Nephron progenitor cell (in vitro differentiated cells): Measurements from ENCODE around the gene TPSB2.

Experiments used
- DNase-seq: peaks from one replicate; pipeline ENCODE4 v3.0.0; 2021
- H3K27ac Mint-ChIP-seq: 2 replicates; pipeline ENCODE4 v1.8.0; 2021; ENCODE audit warnings: mild to moderate bottlenecking, moderate library complexity, mixed read lengths
- H3K27me3 Mint-ChIP-seq: 2 replicates; pipeline ENCODE4 v1.8.0; 2021; ENCODE audit warnings: mild to moderate bottlenecking, low read depth, mixed read lengths; ENCODE audit not compliant: poor library complexity
- H3K36me3 Mint-ChIP-seq: 2 replicates; pipeline ENCODE4 v1.8.0; 2021; ENCODE audit warnings: low read depth, mixed read lengths
- H3K4me1 Mint-ChIP-seq: 2 replicates; pipeline ENCODE4 v1.8.0; 2021; ENCODE audit warnings: mixed read lengths
- H3K4me3 Mint-ChIP-seq: 2 replicates; pipeline ENCODE4 v1.8.0; 2021; ENCODE audit warnings: mild to moderate bottlenecking, moderate library complexity, mixed read lengths
- H3K9me3 Mint-ChIP-seq: 2 replicates; pipeline ENCODE4 v1.8.0; 2021; ENCODE audit warnings: mild to moderate bottlenecking, moderate library complexity, mixed read lengths
- TF ChIP-seq, protein P1 (sequence below): fragments of 200-600 bp; sonication (generic); IDR thresholded peaks from 2 replicates; pipeline ENCODE4 v1.5.0; 2021; ENCODE audit warnings: antibody characterized with exemption

TPSB2 gene

DNA sequence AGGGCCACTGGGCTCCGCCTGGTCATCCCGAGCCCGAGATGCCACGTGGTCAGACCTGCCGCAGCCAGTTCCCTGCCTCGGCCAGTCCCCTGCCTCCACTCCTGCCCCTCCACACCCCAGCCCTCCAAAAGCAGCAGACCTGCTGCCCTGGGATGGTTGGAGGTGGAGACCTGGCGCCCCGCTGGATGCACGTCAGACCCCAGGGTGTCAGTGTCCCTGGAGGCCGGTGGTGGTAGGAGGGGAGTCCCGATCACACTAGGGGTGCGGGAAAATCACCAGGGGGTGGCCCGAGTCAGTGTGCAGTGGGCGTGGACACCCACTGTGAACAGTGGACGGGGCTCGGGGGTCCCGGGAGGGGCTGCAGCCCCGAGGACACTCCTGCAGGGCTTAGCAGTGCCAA, 31.8 kb downstream of the TPSB2 start:
- Mint-ChIP-seq H3K27me3 (no peaks in the 10 kb centered on the region), H3K4me3 (no peak overlapping the region), H3K36me3 (peaks cover 15% of the 10 kb centered on the region), H3K27ac (no peak overlapping the region), H3K4me1 (peaks cover 25% of the 10 kb centered on the region), H3K9me3 (no peaks in the 10 kb centered on the region)
- no peak for DNase-seq
- TF ChIP-seq, protein P1, sequence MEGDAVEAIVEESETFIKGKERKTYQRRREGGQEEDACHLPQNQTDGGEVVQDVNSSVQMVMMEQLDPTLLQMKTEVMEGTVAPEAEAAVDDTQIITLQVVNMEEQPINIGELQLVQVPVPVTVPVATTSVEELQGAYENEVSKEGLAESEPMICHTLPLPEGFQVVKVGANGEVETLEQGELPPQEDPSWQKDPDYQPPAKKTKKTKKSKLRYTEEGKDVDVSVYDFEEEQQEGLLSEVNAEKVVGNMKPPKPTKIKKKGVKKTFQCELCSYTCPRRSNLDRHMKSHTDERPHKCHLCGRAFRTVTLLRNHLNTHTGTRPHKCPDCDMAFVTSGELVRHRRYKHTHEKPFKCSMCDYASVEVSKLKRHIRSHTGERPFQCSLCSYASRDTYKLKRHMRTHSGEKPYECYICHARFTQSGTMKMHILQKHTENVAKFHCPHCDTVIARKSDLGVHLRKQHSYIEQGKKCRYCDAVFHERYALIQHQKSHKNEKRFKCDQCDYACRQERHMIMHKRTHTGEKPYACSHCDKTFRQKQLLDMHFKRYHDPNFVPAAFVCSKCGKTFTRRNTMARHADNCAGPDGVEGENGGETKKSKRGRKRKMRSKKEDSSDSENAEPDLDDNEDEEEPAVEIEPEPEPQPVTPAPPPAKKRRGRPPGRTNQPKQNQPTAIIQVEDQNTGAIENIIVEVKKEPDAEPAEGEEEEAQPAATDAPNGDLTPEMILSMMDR = no peak

DNA sequence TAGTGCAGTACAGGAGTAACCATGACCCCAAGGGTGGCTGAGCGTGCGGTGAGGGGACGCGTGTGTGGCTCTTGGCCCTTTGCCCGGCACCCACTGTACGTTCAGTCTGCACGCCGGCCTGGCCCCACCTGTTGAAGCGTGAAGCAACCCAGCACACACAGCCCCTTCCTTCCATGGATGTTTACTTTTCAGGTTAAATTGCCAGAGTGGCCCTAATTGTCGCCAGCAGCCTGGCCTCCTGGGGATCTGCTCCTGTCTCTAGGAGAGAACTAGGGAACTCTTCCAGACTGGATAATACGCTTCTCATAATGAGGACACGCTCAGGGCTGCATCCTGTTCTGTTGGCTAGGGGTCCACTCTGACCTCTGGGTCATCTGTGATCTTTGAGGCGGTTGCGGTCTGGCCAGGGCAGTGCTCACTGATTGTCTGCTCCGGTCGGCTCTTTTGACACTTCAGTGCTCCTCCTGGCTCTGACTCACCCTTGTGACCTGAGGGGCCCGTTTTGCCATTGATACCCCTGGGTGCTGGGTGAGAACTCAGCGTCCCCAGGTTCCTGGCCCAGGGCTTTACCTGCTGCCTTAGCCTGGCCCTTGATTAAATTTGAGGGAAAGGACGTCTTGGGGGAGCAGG, 32.6 kb downstream of the TPSB2 start:
- Mint-ChIP-seq H3K27ac (peak overlapping the region; percentile 70), H3K4me1 (peaks cover 31% of the 10 kb centered on the region), H3K9me3 (no peaks in the 10 kb centered on the region), H3K27me3 (no peaks in the 10 kb centered on the region), H3K4me3 (peak overlapping the region; percentile 62), H3K36me3 (peaks cover 14% of the 10 kb centered on the region)
- no peak for DNase-seq
- TF ChIP-seq, protein P1 = no peak

DNA sequence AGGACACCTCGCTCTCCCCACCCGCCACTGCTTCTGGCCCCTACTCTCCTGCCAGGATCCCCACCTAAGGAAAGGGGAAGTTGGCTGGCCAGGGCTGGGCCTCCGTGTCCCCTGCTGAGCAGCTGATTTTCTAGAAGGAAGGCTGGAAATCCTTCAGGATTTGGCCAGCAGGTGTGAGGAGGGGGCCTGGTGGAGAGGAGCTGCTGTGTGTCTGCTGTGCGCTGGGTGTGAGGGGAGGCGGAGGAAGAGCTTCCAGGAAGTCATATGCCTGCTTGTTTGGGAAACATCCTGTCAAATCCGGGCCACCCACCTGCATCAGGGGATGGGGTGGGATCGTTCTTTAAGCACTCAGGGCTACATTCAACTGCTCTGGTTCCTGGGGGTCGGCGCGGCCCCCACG, 33.5 kb downstream of the TPSB2 start:
- no peaks in the 10 kb centered on the region for H3K27me3 Mint-ChIP-seq
- no peak overlapping the region for H3K4me3 Mint-ChIP-seq
- H3K36me3 Mint-ChIP-seq = peaks cover 12% of the 10 kb centered on the region
- no peak overlapping the region for H3K27ac Mint-ChIP-seq
- H3K4me1 Mint-ChIP-seq = peaks cover 32% of the 10 kb centered on the region
- TF ChIP-seq, protein P1 = no peak
- DNase-seq = no peak
- no peaks in the 10 kb centered on the region for H3K9me3 Mint-ChIP-seq

DNA sequence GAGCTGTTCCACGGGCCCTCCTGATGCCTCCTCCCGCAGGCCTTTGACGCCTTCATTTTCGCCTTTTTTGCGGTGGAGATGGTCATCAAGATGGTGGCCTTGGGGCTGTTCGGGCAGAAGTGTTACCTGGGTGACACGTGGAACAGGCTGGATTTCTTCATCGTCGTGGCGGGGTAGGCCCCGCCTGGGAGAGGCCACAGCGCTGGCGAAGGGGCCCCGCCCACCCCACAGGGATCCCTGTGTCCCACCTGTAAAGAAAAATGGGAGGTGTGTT, 34.7 kb downstream of the TPSB2 start:
- H3K4me3 Mint-ChIP-seq = no peak overlapping the region
- H3K4me1 Mint-ChIP-seq = peaks cover 32% of the 10 kb centered on the region
- DNase-seq = no peak
- no peak overlapping the region for H3K27ac Mint-ChIP-seq
- no peaks in the 10 kb centered on the region for H3K9me3 Mint-ChIP-seq
- TF ChIP-seq, protein P1 = no peak
- no peaks in the 10 kb centered on the region for H3K27me3 Mint-ChIP-seq
- H3K36me3 Mint-ChIP-seq = peaks cover 6% of the 10 kb centered on the region

DNA sequence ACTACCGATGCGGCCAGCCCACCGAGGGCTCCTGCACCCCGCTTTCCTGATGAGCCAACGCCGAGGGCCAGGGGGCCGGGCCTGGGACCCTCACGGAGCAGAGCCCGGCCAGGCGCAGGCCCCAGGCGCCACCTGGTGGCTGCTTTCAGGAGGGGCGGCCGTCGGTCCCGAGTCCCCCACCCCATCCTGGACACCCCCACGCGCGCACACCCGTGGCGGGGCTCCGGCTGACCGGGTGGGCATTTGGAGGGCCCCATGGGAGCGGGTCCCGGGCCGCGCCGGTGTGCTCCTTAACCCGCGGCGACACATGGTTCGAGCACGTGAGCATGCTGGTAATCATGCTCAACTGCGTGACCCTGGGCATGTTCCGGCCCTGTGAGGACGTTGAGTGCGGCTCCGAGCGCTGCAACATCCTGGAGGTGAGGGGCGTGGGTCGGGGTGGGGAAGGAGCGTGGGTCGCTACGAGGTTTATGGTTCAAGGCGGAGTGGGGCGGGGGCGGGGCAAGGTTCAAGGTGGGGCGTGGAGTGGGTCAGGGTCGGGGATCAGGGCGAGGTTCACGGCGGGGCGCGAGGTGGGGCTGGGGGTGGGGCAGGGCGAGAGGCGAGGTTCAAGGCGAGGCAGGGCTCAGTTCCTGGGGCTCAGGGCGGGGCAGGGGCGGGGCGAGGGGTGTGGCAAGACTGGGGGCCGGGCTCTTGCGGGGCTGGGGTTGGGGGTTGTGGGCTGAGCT, 35.2 kb downstream of the TPSB2 start:
- H3K4me1 Mint-ChIP-seq = peaks cover 28% of the 10 kb centered on the region
- peaks cover 2% of the 10 kb centered on the region for H3K36me3 Mint-ChIP-seq
- no peak overlapping the region for H3K27ac Mint-ChIP-seq
- peak; percentile 72 for DNase-seq
- H3K27me3 Mint-ChIP-seq = peaks cover 1% of the 10 kb centered on the region
- no peak overlapping the region for H3K4me3 Mint-ChIP-seq
- no peaks in the 10 kb centered on the region for H3K9me3 Mint-ChIP-seq
- TF ChIP-seq, protein P1 = peak; percentile 91
